ENCODE data around the gene LGALS1.
"Not testable (repeated sequence)": the region's sequence is repeated elsewhere in the genome, so short reads cannot be mapped to it uniquely, and the experiment has no call there.

LGALS1 gene

GRCh38 chr22:37717235-37717634 is 41.8 kb downstream of the LGALS1 start:
- DNase-seq (ENCODE audit: low read depth in 3 of 3, low spot score in 1 of 3) = not testable (repeated sequence)

- not testable (repeated sequence) for DNase-seq (ENCODE audit: low read depth in 3 of 3, low spot score in 1 of 3)
These were observed 42.4 kb downstream of the LGALS1 start for GRCh38 chr22:37717746-37718305.

- no peak for DNase-seq (ENCODE audit: low read depth in 3 of 3, low spot score in 1 of 3)
These were observed 50.3 kb downstream of the LGALS1 start for GRCh38 chr22:37725551-37726240.

GRCh38 chr22:37726241-37726887 is 50.9 kb downstream of the LGALS1 start:
- DNase-seq (ENCODE audit: low read depth in 3 of 3, low spot score in 1 of 3) = no peak

GRCh38 chr22:37728620-37729019 is 53.2 kb downstream of the LGALS1 start:
- no peak for DNase-seq (ENCODE audit: low read depth in 3 of 3, low spot score in 1 of 3)
